MV-4-11 (cell line): ENCODE measurements around the gene EXOSC5.
"Not testable (repeated sequence)": the region's sequence is repeated elsewhere in the genome, so short reads cannot be mapped to it uniquely, and the experiment has no call there.

Experiments
- DNase-seq: peaks from one replicate; lab custom pipeline; 2025; lab: John Stamatoyannopoulos, UW

The EXOSC5 gene

DNA sequence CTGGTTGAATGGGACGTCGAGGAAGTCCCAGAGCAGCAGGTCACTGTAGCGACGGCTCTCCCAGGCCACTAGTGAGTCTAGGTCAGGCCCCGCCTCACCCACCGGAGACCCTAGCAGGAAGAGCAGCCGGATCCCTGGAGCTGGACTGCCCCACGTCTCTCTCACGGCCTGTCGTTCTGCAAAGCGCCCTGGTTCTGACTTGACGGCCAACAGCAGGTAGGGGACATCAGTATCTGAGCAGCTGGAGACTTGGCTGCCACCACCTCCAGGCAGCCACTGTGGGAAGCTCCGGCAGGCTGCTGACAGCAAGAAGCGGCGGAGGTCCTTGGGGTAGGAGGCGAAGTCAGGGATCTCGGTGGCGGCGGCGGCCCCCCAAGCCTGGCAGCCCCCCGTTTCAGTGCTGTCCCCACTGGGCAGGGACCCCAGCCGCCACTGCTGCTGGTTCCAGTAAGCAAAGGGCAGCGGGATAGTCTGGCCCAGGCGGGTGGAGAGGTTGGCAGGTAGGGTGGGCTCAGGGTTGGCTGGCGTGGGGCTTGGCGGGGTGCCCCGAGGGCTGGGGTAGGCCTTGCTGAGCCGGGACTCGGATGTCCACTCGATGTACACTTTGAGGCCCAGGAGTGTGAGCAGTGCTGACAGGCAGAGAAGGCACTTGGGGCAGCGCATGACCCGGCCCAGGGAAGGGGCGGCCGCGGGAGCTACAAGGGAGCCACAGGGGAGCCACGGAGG is 29.1 kb upstream of the EXOSC5 start:
- no peak for DNase-seq

DNA sequence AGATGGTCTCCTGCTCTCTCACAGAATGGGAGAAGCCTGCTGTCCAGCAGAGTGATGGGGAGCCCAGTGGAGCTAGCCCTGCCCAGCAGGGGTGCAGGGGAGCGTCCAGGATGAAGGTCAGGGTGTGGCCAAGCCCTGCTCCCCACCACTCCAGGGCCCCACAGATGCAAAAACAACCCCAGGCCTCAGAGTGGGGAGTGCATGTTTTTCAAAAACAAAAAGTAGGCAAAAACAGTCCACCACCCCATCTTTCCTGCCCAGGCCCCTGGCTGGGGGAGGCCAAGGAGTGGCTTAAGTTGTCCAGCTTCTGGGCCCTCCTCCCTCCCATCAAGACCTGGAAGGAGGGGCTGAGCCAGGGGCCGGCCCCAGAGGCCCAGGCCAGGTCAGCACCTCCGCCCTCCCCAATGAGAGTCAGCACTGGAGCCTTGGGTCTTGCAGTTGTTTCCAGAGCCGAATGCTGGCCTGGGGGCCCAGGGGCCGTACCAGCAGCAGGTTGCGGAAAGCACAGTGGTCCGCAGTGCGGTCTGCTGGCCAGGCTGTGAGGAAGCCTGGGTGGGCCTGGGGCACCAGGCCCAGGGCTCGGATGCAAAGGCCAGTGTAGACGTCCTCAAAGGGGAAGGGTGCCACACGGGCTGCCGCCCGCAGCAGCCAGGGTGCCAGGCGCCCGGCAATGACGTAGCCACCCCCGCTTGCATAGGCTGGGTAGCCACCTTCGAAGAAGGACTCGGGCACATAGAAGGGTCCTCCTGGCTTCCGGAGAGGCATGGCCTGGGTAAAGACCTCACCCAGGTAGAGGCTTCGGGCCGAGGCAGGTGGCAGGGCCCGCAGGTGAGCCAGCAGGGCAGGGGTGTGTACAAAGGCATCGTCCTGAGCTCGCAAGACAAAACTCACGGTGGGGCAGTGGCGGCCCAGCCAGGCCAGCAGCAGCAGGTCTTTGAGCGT is 28.3 kb upstream of the EXOSC5 start:
- DNase-seq = no peak

DNA sequence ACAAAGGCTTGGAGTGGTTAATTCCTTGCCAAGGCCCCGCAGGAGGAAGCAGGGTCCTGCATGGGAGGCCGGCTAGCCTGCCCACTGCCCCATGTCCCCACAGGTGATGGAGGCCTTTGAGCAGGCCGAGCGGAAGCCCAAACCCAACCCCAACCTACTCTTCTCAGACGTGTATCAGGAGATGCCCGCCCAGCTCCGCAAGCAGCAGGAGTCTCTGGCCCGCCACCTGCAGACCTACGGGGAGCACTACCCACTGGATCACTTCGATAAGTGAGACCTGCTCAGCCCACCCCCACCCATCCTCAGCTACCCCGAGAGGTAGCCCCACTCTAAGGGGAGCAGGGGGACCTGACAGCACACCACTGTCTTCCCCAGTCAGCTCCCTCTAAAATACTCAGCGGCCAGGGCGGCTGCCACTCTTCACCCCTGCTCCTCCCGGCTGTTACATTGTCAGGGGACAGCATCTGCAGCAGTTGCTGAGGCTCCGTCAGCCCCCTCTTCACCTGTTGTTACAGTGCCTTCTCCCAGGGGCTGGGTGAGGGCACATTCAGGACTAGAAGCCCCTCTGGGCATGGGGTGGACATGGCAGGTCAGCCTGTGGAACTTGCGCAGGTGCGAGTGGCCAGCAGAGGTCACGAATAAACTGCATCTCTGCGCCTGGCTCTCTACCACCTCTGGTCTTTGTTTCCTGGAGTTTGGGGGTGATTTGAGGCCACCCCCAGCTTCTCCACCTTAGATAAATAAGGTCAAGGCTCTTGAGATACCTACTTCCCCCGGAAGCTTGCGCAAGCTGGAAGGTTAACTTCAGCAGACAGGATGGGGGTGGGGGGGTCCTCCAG is 27.4 kb upstream of the EXOSC5 start:
- DNase-seq = peak; percentile 50

DNA sequence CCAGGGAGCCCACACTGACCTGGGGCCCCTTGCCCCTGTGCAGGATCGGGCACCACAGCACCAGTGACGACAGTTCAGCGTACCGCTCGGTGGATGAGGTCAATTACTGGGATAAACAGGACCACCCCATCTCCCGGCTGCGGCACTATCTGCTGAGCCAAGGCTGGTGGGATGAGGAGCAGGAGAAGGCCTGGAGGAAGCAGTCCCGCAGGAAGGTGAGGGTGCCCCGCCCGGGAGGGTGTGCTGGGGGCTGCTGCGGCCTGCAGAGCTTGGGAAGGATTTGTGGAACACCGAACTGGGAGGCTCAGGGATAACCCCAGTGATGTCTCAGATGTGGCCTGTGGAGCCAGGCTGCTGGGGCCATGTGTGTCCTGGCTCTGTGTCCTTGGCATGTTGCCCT is 25.8 kb upstream of the EXOSC5 start:
- DNase-seq = no peak

DNA sequence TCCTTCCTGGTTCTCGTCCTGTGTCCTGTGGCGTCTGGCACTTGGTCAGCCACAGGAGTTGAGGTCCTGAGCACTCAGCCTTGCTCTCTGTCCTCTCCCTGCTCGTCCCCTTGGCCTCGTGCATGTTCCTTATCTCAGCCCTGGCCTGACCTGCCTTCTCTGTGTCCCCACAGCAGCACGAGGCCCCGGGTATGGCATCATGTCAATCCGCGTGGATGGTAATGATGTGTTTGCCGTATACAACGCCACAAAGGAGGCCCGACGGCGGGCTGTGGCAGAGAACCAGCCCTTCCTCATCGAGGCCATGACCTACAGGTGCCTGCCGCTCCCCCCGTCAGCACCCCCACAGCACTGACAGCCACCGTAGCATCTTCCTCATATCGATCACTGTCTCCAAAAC is 25.3 kb upstream of the EXOSC5 start:
- no peak for DNase-seq

DNA sequence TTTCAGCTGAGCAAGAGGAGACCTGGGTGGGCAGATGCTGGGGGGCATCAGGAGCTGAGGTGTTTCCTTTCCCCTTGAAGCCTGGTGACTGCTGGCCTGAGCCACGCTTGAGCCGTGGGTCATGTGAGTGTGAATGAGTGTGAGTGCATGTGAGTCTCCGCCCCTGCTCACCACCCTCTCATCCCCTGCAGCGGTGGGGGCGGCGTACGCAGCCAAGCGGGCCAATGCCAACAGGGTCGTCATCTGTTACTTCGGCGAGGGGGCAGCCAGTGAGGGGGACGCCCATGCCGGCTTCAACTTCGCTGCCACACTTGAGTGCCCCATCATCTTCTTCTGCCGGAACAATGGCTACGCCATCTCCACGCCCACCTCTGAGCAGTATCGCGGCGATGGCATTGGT is 24.8 kb upstream of the EXOSC5 start:
- no peak for DNase-seq

DNA sequence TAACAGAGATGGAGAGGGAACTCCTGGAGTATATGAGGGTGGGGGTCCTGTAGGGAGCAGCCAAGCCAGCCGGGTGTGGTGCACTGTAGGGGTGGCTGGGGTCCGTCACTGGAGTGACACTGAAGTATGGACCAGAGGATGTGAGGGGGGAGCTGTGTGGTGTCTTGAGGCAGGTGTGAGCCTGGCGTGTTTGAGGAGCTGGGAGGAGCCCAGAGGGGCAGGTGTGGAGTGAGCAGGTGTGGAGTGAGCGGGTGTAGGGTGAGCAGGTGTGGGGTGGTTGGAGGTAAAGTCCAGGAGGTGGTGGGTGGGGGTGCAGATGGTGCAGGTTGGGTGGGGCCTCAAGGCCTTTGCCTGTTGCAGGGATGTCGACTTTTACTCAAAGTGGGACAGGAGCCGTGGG is 24.2 kb upstream of the EXOSC5 start:
- DNase-seq = no peak

DNA sequence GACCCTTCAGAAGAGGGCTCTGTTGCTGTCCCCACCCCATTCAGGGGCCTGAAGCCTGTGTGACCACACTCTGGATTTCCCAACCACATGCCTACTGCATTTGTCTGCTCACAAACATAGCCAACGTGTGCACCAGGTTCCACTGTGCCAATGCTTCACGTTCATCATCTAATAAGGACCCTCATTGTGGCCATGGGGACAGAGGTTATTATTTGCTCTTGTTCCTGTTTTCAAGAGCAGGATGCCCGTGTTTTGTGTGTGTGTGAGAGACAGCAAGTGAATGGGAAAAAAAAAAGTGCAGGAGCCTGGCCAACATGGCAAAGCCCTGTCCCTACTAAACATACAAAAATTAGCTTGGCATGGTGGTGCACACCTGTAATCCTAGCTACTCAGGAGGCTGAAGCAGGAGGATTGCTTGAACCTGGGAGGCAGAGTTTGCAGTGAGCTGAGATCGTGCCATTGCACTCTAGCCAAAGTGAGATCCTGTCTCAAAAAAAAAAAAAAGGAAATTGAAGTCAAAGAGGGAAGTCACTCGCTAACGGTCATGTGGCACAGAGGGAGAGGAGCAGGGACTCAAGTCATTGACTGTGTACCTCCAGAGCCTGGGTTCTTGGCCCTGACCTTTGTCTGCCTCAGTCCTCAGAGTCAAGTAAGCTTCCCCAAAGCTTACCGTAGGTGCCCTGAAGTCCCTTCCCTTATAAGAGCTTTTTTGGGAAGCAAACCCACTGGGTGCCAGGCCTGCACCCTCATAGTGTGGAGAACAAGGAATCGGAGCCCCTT is 23.1 kb upstream of the EXOSC5 start:
- DNase-seq = peak; percentile 93

DNA sequence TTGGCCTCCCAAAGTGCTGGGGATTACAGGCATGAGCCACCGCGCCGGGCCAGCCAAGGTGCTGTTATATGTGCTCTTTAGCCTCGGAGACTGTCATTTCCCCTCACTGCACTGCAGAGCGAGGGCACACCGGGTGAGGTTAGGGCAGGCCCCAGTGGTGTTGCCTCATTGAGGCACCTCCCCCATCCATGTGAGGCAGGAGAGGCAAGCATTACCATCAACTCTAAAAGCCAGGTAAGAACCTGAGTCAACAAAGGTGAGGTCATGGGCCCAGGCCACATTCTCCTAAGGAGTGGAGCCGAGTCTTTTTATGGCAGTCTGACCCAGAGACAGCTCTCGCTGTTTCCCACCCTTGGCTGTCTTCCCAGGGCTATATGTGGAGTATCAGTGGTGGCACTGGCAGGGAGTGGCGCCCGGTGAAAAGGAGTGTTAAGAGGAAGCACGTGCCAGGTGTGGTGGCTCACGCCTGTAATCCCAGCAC is 19.1 kb upstream of the EXOSC5 start:
- peak; percentile 60 for DNase-seq

DNA sequence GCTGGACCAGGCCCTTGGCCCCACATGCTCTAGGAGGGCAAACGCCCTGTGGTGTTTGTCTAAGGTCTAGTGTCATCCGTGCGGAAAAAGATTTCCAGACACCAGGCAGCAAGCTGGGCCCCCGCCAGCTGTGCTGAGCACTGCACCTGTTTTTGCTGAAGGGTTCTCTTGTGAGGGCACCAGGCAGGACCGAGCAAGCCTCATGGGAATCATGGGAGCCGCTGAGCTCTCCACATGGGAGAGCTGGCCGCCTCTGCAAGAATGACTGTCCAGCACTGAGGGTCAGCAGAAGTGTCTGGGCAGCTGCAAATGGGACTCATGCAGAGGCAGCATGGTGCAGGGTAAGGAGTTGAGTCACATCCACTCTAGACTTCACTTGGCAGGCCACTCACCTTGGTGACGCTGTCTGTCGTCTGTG is 18.0 kb upstream of the EXOSC5 start:
- DNase-seq = no peak

DNA sequence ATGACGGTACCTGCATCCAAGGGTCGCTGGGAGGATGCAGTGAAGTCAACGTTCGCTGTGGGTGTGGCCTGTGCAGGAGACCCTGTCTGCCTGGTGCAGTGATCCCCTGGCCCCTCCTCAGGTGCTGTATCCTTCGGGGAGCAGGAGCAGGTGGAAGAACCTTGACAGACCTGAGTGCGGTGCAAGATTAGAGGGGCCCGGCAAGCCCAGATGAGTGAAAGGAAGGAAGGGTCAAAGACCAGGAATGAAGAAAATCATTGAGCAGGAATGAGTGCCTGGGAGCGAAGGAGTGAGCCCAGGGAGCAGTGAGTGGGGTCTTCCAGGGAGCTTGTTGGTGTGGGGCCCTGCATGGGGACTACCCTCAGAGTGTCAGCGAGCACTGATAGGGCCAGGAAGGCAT is 17.3 kb upstream of the EXOSC5 start:
- no peak for DNase-seq

DNA sequence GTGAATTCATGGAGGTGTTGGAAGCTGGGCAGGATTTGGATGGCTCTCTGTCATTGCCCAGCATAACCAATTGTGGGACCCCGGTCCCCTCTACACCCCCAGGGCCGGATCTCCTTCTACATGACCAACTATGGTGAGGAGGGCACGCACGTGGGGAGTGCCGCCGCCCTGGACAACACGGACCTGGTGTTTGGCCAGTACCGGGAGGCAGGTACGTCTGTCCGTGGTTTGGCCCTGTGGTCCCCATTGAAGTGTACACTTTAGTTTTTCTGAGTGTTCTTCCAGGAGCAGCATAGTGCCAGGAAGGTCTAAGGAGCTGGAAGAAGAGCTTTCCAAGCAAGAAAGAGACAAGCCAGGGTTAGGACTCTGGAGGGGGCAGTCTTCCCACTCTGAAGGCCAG is 16.8 kb upstream of the EXOSC5 start:
- no peak for DNase-seq

DNA sequence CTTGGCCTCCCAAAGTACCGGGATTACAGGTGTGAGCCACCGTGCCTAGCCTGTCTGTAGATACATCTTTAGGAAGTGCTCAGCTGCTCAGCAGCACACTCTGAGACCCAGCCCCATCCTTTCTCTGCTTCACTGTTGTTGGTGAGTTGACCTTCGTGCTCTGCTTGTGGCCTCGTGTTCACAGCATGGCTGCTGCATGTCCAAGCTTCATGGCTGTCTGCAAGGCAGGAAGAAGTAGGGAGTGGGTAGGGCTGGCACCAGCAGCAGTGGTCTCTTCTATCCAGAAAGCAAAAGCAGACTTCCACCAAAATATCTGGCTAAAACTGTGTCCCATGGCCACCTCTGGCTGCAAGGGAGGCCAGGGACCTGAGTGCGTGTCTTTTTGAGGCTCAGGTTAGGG is 15.8 kb upstream of the EXOSC5 start:
- DNase-seq = no peak

DNA sequence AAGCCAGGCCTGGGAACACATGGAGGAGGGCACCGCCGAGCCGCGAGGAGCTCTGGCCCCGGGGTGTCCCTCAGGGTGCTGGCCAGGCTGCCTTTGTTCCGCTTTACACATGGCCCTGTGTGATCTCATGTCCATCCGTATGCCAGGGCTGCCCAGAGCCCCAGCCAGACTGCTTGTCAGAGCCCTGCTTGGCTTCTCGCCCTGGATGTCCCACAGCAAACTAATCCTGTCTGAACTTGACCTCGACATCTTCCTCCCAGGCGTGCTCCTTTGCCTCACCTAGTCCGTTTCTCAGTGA is 14.8 kb upstream of the EXOSC5 start:
- DNase-seq = no peak

DNA sequence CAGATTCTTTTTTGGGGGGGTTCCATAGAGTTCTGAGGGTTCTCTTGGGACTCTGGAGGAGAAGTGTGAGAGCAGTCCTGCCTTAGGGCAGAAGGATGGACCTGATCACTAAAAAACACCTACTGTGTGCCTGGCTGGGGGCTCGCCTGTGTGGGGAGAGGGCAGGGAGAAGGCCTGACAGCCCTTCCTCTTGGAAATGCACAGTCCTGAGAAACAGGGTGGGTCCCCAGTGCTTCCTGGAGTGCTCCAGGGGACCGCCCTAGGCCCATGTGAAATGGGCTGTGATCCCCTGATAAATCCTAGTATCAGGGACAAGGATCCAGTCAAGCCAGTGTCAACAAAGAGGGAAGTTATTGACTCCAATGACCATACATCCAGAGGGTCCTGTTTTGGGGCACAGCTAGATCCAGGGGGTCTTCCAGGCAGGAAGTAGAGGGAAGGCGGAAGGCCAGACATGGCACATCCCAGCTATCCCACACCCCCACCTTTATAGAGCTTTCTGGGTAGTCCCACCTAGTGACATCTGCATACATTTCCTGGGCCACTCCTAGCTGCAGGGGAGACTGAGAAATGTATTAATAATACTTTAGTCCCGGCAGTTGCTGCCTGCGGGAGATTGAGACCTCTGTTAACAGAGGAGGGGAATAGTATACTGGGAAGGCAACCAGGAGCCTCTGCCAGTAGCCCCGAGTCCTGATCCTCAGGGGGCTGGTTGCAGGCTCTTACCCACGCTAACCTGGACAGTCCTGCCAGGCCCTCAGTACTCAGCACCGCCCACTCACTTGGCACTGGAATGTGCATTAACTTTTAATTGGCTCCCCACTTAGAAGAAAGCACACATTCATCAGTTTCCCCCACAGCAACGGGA is 14.2 kb upstream of the EXOSC5 start:
- DNase-seq = no peak

DNA sequence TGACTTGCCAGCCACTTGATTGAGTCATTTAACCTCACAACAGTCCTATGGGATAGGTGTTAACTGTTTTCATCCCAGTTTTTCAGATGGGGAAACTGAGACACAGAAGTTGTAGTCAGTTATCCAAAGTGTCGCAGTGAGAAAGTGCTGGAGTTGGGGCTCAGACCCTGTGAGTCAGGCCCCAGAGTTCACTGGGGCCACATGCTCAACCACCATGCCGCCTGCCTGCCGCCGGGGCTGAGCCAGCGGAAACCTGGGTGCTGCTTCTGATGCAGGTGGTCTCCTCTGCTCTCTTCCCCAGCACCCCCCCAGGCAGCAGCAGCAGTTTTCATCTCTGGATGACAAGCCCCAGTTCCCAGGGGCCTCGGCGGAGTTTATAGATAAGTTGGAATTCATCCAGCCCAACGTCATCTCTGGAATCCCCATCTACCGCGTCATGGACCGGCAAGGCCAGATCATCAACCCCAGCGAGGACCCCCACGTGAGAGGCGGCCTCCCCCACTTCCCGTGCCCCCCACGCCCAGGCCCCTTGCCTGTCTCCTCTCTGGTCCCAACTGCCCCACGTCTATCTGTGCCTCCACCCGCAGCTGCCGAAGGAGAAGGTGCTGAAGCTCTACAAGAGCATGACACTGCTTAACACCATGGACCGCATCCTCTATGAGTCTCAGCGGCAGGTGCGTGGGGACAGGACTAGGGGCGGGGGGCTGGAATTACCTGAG is 13.3 kb upstream of the EXOSC5 start:
- DNase-seq = peak; percentile 59

DNA sequence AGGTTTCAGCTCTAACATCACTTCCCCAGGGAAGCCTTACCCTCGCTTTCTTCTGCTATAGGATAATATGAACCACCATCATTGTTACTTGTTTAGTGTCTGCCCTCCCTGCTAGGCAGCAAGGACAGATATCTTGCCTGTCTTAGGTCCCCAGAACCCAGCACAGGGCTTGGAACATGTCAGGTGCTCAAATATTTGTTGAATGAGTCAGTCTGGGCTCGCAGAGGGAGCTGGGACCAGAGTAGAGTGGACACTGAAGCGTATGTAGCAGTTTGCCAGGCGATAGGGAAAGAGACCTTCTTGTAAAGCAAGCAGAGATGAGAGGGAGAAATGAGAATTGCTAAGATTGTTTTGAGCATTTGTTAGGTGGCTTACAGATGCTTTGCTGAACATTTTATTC is 12.1 kb upstream of the EXOSC5 start:
- DNase-seq = no peak

DNA sequence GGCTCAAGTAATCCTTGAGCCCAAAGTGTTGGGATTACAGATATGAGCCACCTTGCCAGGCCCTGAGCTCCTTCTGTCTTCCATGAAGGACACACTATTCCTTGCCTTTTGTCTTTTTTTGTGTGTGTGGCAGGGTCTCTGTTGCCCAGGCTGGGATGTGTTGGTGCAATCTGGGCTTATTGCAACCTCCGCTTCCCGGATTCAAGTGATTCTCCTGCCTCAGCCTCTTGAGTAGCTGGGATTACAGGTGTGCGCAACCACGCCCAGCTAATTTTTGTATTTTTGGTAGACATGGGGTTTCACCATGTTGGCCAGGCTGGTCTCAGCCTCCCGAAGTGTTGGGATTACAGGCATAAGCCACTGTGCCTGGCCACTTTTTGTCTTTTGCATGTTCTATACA is 11.7 kb upstream of the EXOSC5 start:
- not testable (repeated sequence) for DNase-seq

DNA sequence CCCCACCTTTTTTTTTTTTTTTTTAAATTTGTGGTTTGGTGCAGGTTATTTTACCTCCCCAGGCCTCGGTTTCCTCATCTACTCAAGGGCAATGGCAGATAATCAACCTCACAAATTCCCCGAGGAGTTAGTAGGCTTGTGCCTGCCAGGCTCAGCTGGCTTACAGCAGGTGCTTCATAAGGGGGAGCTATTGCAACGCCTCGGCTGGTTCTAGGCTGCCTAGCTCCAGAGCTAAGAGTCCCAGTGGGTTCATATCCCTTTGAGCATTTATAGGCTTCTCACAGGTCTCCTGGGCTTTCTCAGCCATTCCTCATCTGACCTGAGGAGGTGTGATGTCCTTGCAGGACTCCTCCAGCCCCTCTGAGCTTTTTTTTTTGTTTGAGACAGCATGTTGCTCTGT is 11.1 kb upstream of the EXOSC5 start:
- DNase-seq = peak; percentile 75

DNA sequence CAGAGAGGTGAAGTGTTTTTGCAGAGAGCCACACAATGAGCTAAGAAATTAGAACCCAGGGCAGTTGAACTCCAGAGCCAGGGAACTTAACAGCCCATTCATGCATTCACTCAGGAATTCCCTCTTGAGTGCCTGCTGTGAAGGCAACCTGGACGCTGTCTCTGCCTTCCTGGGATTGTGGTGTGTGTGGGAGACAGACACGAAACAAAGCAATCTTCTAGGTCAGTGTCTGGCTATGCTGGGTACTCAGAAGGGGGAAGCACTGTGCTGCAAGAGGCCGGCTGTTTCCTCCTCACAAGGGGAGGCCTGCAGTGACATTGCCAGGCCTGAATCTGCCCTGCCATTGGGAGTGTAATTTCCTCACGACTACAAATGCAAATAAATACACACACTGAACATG is 10.1 kb upstream of the EXOSC5 start:
- DNase-seq = peak; percentile 88
